Stomach (tissue), 19 donors: ENCODE data around the gene SLC25A53. TPM values are rescaled to one million over a fixed set of nuclear protein-coding genes. Genes with fewer than 3 reads are reported as not detected.

Experiments used
- DNase-seq, 2 donors: peaks; one replicate each; pipeline versions ENCODE4 v3.0.0 to v3.0.0-alpha.2; 2013 to 2019
- H3K27ac ChIP-seq, 5 donors: fragments of 200-600 bp in 4 of 5; sonication (generic) in 4 of 5; one replicate each; pipeline ENCODE4 v1.5.1; 2013 to 2019; ENCODE audit warnings: mild to moderate bottlenecking in 1 of 5, moderate library complexity in 1 of 5
- H3K27me3 ChIP-seq, 3 donors: fragments of 200-600 bp; sonication (generic); one replicate each; pipeline ENCODE4 v1.5.1; 2017 to 2019; ENCODE audit warnings: mixed run types in 1 of 3
- H3K36me3 ChIP-seq, 4 donors: fragments of 200-600 bp; sonication (generic); 1 replicate in 3 of 4; 2 replicates in 1 of 4; pipeline ENCODE4 v1.5.1; 2016 to 2019
- H3K4me1 ChIP-seq, 4 donors: fragments of 200-600 bp; sonication (generic); one replicate each; pipeline ENCODE4 v1.5.1; 2016 to 2019
- H3K4me3 ChIP-seq, 4 donors: fragments of 200-600 bp; sonication (generic) in 3 of 4; one replicate each; pipeline ENCODE4 v1.5.1; 2016 to 2019; ENCODE audit warnings: mild to moderate bottlenecking in 1 of 4
- H3K9me3 ChIP-seq, 4 donors: fragments of 200-600 bp; sonication (generic); one replicate each; pipeline ENCODE4 v1.5.1; 2016 to 2019
- CTCF ChIP-seq, 7 experiments: fragments of 450-650 bp in 4 of 7; fragments of 200-600 bp in 3 of 7; sonication (generic) in 3 of 7; IDR thresholded peaks; one replicate each; pipeline ENCODE4 v1.5.1; 2016 to 2019; ENCODE audit warnings: antibody characterized with exemption in 7 of 7, control low read depth in 2 of 7, mild to moderate bottlenecking in 1 of 7
- EP300 ChIP-seq: sonication (generic); formaldehyde crosslinking; IDR thresholded peaks from one replicate; pipeline ENCODE4 v1.6.1; 2017; ENCODE audit warnings: antibody characterized with exemption
- POLR2A ChIP-seq, 4 donors: fragments of 450-650 bp; IDR thresholded peaks; one replicate each; pipeline ENCODE4 v1.6.1; 2016; ENCODE audit warnings: antibody characterized with exemption in 4 of 4, control low read depth in 2 of 4, mild to moderate bottlenecking in 1 of 4, moderate library complexity in 1 of 4
- POLR2AphosphoS5 ChIP-seq, 3 donors: sonication (generic); formaldehyde crosslinking; IDR thresholded peaks; one replicate each; pipeline ENCODE4 v1.6.1; 2016; ENCODE audit warnings: antibody characterized with exemption in 3 of 3
- WGBS, 5 donors: extraction: QIAGEN DNeasy Blood & Tissue Kit in 3 of 5; methylation state at CpG; one replicate each; pipeline versions ENCODE4 v1.1.5 to v1.1.7; 2013 to 2018; 5-methylcytosine and 5-hydroxymethylcytosine counted together
- intact Hi-C: fragments of 100-400 bp; cut with DNase I; formaldehyde crosslinking; loops from one replicate; pipeline ENCODE4 v1.15.1; 2023; ENCODE audit warnings: low total_unique reads
- long read RNA-seq, 10 donors: transcript quantifications; one replicate each; lab custom pipeline, GENCODE V29; 2026
- polyA plus RNA-seq, 3 donors: library from polyadenylated mRNA; stranded (reverse); fragments of 200-250 nt; gene quantifications; one replicate each; pipeline ENCODE4 v1.2.3, GENCODE V29; 2013
- total RNA-seq, 5 donors: library from RNA; depleted of rRNA; stranded (reverse); fragments of >200 nt; gene quantifications; one replicate each; pipeline versions ENCODE4 v1.1.0 to v1.2.3, GENCODE V29; 2014 to 2016
- donor health status: healthy with polysubstance abuse.
- donor health status: Bipolar disorder and iron deficiency.
- donor health status: healthy.

Gene SLC25A53
- total RNA-seq, result 100 to 1,000 TPM in 1 of 5 donors, 10 to 100 TPM in 1, 1 to 10 TPM in 3; 2.9 to 118 (median 9.1) TPM
- polyA plus RNA-seq, result 1 to 10 TPM; 3.3 to 8.0 (median 3.5) TPM
- long read RNA-seq, donor 1, partial matches to known transcripts, result 0 of 1 reads
- long read RNA-seq, donor 1, other reads (novel, unspliced or antisense), result 0 of 1 reads
- long read RNA-seq, donor 2, partial matches to known transcripts, result 0 of 2 reads
- long read RNA-seq, donor 2, other reads (novel, unspliced or antisense), result 0 of 2 reads
- long read RNA-seq, donor 3, transcript SLC25A53-201 (2 exons, 731 nt), result major isoform, 9 of 9 reads
- long read RNA-seq, donor 3, partial matches to known transcripts, result 0 of 9 reads
- long read RNA-seq, donor 3, other reads (novel, unspliced or antisense), result 0 of 9 reads
- long read RNA-seq, donor 4, result 0 reads
- long read RNA-seq, donor 5, partial matches to known transcripts, result 0 of 3 reads
- long read RNA-seq, donor 5, other reads (novel, unspliced or antisense), result 0 of 3 reads
- long read RNA-seq, donor 6, transcript SLC25A53-201 (2 exons, 731 nt), result major isoform, 10 of 10 reads
- long read RNA-seq, donor 6, partial matches to known transcripts, result 0 of 10 reads
- long read RNA-seq, donor 6, other reads (novel, unspliced or antisense), result 0 of 10 reads
- long read RNA-seq, donor 7, partial matches to known transcripts, result 0 of 1 reads
- long read RNA-seq, donor 7, other reads (novel, unspliced or antisense), result 0 of 1 reads
- long read RNA-seq, donor 8, transcript SLC25A53-201 (2 exons, 731 nt), result major isoform, 5 of 11 reads
- long read RNA-seq, donor 8, partial matches to known transcripts, result 6 of 11 reads
- long read RNA-seq, donor 8, other reads (novel, unspliced or antisense), result 0 of 11 reads
- long read RNA-seq, donor 9, partial matches to known transcripts, result 0 of 1 reads
- long read RNA-seq, donor 9, other reads (novel, unspliced or antisense), result 0 of 1 reads
- long read RNA-seq, donor 10, partial matches to known transcripts, result 0 of 1 reads
- long read RNA-seq, donor 10, other reads (novel, unspliced or antisense), result 0 of 1 reads

DNA sequence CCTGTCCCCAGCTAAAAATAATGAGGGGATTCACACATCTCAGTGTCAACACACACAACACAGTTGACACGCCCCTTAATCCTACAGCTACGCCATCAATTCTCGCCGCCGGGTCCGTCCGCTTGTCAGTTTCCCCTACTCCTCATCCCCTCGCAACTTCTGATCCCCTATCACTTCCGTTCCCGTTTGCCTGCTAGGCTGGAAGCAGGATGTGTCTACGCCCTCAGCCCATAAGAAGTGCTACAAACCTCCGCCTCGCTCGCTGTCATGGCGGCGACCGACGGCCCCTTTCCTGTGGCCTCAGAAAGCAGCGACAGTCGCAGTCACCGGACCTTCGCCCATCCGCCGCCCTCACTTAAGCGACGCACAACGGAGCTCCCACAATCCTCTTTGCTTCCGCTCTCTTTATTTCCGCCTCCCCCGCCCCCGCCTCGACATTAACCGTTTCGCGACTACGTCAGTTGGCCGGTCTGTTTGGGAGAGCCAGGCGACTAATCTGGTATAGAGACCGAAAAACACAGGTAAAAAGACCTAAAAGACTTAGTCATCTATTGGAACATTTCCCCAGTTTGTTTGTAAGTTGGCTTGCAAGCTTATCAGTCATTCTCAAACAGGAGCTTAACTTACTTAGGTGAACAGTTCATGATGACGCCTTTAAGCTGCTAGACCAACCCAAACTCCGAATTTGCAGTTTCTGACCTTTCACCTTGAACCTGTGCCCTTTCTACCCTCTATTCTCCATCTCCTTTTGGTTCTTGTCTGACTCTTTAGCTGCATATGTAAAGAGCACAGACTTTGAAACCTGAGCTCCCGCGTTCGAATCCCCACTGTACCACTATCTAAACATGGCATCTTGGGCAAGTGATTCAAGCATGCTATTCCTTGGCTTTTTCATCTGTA lies at the start of gene SLC25A53:
SLC25A53 (minus strand) TSS at position 380 of the 900 bp plus-strand sequence. CDS start 51,752 bp downstream, outside the sequence.
- H3K27ac ChIP-seq, result peak within 1 kb of the TSS; percentile 69 to 91 (median 86)
- no peaks in the 10 kb centered on the region for H3K27me3 ChIP-seq
- TF ChIP-seq POLR2A (IDR thresholded peaks at IDR 0.05) (no peak), EP300 (no peak), POLR2AphosphoS5 (IDR thresholded peaks at IDR 0.05) (peak in 2 of 3 donors; percentile 60 to 66)
- intact Hi-C loops, result no loop called here
- H3K36me3 ChIP-seq, result no peaks in the 10 kb centered on the region
- peaks cover 0 to 25% (median 9%) of the 10 kb centered on the region in 4 donors for H3K4me1 ChIP-seq
- peak; percentile 75 to 94 for DNase-seq
- WGBS, 5 donors, result 0 to 39% (median 4%) methylated on average over 36 to 44 of the region's 44 CpGs
- no peaks in the 10 kb centered on the region for H3K9me3 ChIP-seq
- peak within 1 kb of the TSS; percentile 57 to 61 (median 60) for H3K4me3 ChIP-seq

DNA sequence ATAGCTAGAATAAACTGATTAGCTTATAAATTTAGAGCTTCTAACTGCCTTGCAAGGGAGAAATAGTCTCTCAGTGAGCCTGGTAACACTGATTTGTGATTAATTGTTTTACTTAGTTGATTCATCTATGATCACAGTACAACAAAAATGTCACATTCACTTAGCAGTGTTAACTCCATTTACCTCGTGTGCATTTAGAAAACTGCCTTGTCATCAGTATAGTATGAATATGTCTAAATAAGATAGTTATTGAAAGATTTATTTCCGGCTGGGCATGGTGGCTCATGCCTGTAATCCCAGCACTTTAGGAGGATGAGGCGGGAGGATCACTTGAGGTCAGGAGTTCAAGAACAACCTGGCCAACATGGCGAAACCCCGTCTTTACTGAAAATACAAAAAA lies 48.7 kb upstream of the SLC25A53 start:
- no peak for TF ChIP-seq POLR2AphosphoS5 (IDR thresholded peaks at IDR 0.05)
- no peak for TF ChIP-seq CTCF (IDR thresholded peaks at IDR 0.05)
- TF ChIP-seq EP300, result no peak
- TF ChIP-seq POLR2A (IDR thresholded peaks at IDR 0.05), result no peak
- 77 to 91% (median 87%) methylated on average over 5 of the region's 5 CpGs for WGBS, 5 donors
- H3K27ac ChIP-seq, result no peak overlapping the region

GRCh38 chrX:104195489-104196084 lies 38.8 kb upstream of the SLC25A53 start:
- no peaks in the 10 kb centered on the region for H3K9me3 ChIP-seq
- peak in 1 of 2 donors; percentile 59 for DNase-seq
- intact Hi-C loops, result no loop called here
- H3K27me3 ChIP-seq, result no peaks in the 10 kb centered on the region
- no peaks in the 10 kb centered on the region for H3K4me1 ChIP-seq
- H3K4me3 ChIP-seq, result no peak overlapping the region
- no peak overlapping the region for H3K27ac ChIP-seq
- peak in 5 of 7 experiments; percentile 14 to 66 (median 56) for TF ChIP-seq CTCF (IDR thresholded peaks at IDR 0.05)
- no peak for TF ChIP-seq POLR2A (IDR thresholded peaks at IDR 0.05)
- 95 to 100% (median 100%) methylated on average over 1 of the region's 1 CpG for WGBS, 5 donors
- peaks cover 0 to 30% (median 22%) of the 10 kb centered on the region in 4 donors for H3K36me3 ChIP-seq

More for the DNA sequence above, 48.7 kb upstream of the SLC25A53 start:
- Histone ChIP-seq H3K4me1 (no peaks in the 10 kb centered on the region), H3K4me3 (no peak overlapping the region), H3K36me3 (peaks cover 0 to 10% (median under 1%) of the 10 kb centered on the region in 4 donors), H3K9me3 (no peaks in the 10 kb centered on the region), H3K27me3 (no peaks in the 10 kb centered on the region)
- no peak for DNase-seq
- intact Hi-C loops, result no loop called here

DNA sequence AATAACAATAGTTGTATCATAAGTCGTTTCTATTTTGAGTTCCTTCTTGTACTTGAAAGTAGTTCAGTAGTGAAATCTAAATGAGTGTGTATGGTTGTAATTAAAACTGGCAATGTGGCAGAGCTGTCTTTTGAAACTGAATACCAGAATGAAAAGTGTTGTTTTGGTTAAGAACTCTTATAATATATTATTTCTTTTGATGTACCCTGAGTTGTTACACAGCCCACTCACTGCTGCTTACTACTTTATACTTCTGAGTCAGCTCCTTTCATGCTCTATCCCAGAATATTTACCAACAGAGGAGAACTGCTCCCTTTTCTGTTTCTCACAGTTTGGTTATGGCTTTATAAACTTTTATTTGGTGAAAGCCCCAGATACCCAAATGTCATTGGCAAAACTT lies 38.2 kb upstream of the SLC25A53 start:
- 14 to 44% (median 33%) methylated on average over 1 of the region's 1 CpG for WGBS, 5 donors
- no peak for DNase-seq

More for the DNA sequence above, 38.2 kb upstream of the SLC25A53 start:
- intact Hi-C loops, result no loop called here
- H3K27me3 ChIP-seq, result no peaks in the 10 kb centered on the region
- TF ChIP-seq CTCF (IDR thresholded peaks at IDR 0.05), result no peak
- TF ChIP-seq POLR2AphosphoS5 (IDR thresholded peaks at IDR 0.05), result no peak
- TF ChIP-seq POLR2A (IDR thresholded peaks at IDR 0.05), result no peak
- TF ChIP-seq EP300, result no peak
- no peaks in the 10 kb centered on the region for H3K4me1 ChIP-seq
- H3K9me3 ChIP-seq, result no peaks in the 10 kb centered on the region
- peaks cover 0 to 30% (median 24%) of the 10 kb centered on the region in 4 donors for H3K36me3 ChIP-seq
- no peak overlapping the region for H3K4me3 ChIP-seq
- H3K27ac ChIP-seq, result no peak overlapping the region
